ENCODE measurements around the gene FRS3.

Gene FRS3

GRCh38 chr6:41789390-41789724 lies 9.7 kb upstream of the FRS3 start:
- DNase-seq, result no peak

- DNase-seq, result peak; percentile 92
Measured at GRCh38 chr6:41787219-41787917, 7.7 kb upstream of the FRS3 start, which contains the start of gene TOMM6. TSS of gene TOMM6 (plus strand) at chr6:41787694. CDS start at chr6:41787698, 4 bp downstream.

- DNase-seq, result peak; percentile 80
Measured at GRCh38 chr6:41786451-41787218, 6.9 kb upstream of the FRS3 start.

GRCh38 chr6:41785689-41786450 lies 6.2 kb upstream of the FRS3 start:
- DNase-seq, result no peak

GRCh38 chr6:41785254-41785653 lies 5.6 kb upstream of the FRS3 start:
- DNase-seq, result no peak

- no peak for DNase-seq
Measured at GRCh38 chr6:41784581-41785171, 5.0 kb upstream of the FRS3 start.

GRCh38 chr6:41783106-41783780 lies 3.5 kb upstream of the FRS3 start:
- DNase-seq, result no peak

- DNase-seq, result no peak
Measured at GRCh38 chr6:41781366-41781730, 1.6 kb upstream of the FRS3 start.

- DNase-seq, result no peak
Measured at GRCh38 chr6:41780551-41781365, 1.1 kb upstream of the FRS3 start, which contains the start of gene PRICKLE4. TSS of gene PRICKLE4 (plus strand) at chr6:41780782. CDS start at chr6:41783474, 2,692 bp downstream.

- DNase-seq, result no peak
Measured at GRCh38 chr6:41779336-41779735, 364 bp downstream of the FRS3 start.

GRCh38 chr6:41778895-41779294 lies 805 bp downstream of the FRS3 start:
- DNase-seq, result no peak

GRCh38 chr6:41777551-41778285 lies 2.0 kb downstream of the FRS3 start:
- DNase-seq, result no peak

GRCh38 chr6:41775293-41775882 lies 4.3 kb downstream of the FRS3 start:
- no peak for DNase-seq

GRCh38 chr6:41774841-41775240 lies 4.9 kb downstream of the FRS3 start:
- DNase-seq, result no peak

- DNase-seq, result no peak
Measured at GRCh38 chr6:41771058-41771983, 8.4 kb downstream of the FRS3 start.

GRCh38 chr6:41770381-41771057 lies 9.2 kb downstream of the FRS3 start:
- DNase-seq, result no peak

GRCh38 chr6:41769376-41769775 lies 10.3 kb downstream of the FRS3 start:
- DNase-seq, result no peak

GRCh38 chr6:41768545-41769308 lies 11.0 kb downstream of the FRS3 start:
- no peak for DNase-seq
